Keratinocyte (primary cell): Measurements from ENCODE around the gene ST8SIA2. TPM values are rescaled to one million over a fixed set of nuclear protein-coding genes. Genes with fewer than 3 reads are reported as not detected.

Experiments used
- DNase-seq: peaks from one replicate; pipeline ENCODE4 v3.0.0-alpha.2; 2011; ENCODE audit warnings: low read depth, missing footprints, low spot score
- FAIRE-seq: peaks from 2 replicates; lab custom pipeline; 2011; peaks lifted over from hg19 to GRCh38; lab: Jason Lieb, UNC
- H2AFZ ChIP-seq: 2 replicates; pipeline ENCODE4 v1.6.0; 2012; ENCODE audit warnings: low read length, control low read depth, inconsistent platforms; ENCODE audit not compliant: control insufficient read depth
- H3K27ac ChIP-seq: 2 replicates; pipeline ENCODE4 v1.5.1; 2011; ENCODE audit warnings: low read length; ENCODE audit not compliant: control insufficient read depth, insufficient read depth
- H3K27me3 ChIP-seq: 3 replicates; pipeline ENCODE4 v1.6.0; 2011; ENCODE audit warnings: low read length; ENCODE audit not compliant: control insufficient read depth, insufficient read depth; ENCODE audit errors: extremely low read depth
- H3K36me3 ChIP-seq, 2 experiments: 2 replicates in 1 of 2; 3 replicates in 1 of 2; pipeline ENCODE4 v1.5.1; 2011; ENCODE audit warnings: low read length in 2 of 2, mild to moderate bottlenecking in 1 of 2; ENCODE audit not compliant: control insufficient read depth in 2 of 2, insufficient read depth in 2 of 2; ENCODE audit errors: extremely low read depth in 1 of 2
- H3K4me1 ChIP-seq: 3 replicates; pipeline ENCODE4 v1.5.1; 2011; ENCODE audit warnings: low read length; ENCODE audit not compliant: control insufficient read depth, insufficient read depth; ENCODE audit errors: extremely low read depth
- H3K4me2 ChIP-seq: 3 replicates; pipeline ENCODE4 v1.6.0; 2011; ENCODE audit warnings: low read depth, low read length; ENCODE audit not compliant: control insufficient read depth, insufficient read depth; ENCODE audit errors: extremely low read depth
- H3K4me3 ChIP-seq, 3 experiments: fragments of 200-600 bp in 1 of 3; sonication (generic) in 1 of 3; 2 replicates in 2 of 3; 3 replicates in 1 of 3; pipeline ENCODE4 v1.5.1; 2011 to 2016; ENCODE audit warnings: low read length in 3 of 3, mild to moderate bottlenecking in 3 of 3, control low read depth in 2 of 3, inconsistent platforms in 1 of 3, low read depth in 1 of 3, mixed read lengths in 1 of 3, mixed run types in 1 of 3, moderate library complexity in 1 of 3; ENCODE audit not compliant: control insufficient read depth in 2 of 3, insufficient read depth in 2 of 3; ENCODE audit errors: extremely low read depth in 1 of 3
- H3K79me2 ChIP-seq: 2 replicates; pipeline ENCODE4 v1.6.0; 2012; ENCODE audit warnings: low read length; ENCODE audit not compliant: control insufficient read depth, insufficient read depth
- H3K9ac ChIP-seq: 3 replicates; pipeline ENCODE4 v1.6.0; 2011; ENCODE audit warnings: low read length; ENCODE audit not compliant: control insufficient read depth, insufficient read depth; ENCODE audit errors: extremely low read depth
- H3K9me1 ChIP-seq: 3 replicates; pipeline ENCODE4 v1.6.0; 2011; ENCODE audit warnings: low read length; ENCODE audit not compliant: control insufficient read depth, insufficient read depth; ENCODE audit errors: extremely low read depth
- H3K9me3 ChIP-seq: 2 replicates; pipeline ENCODE4 v1.5.1; 2012; ENCODE audit warnings: low read depth, low read length; ENCODE audit not compliant: control insufficient read depth
- H4K20me1 ChIP-seq: 3 replicates; pipeline ENCODE4 v1.6.0; 2011; ENCODE audit warnings: low read length; ENCODE audit not compliant: control insufficient read depth, insufficient read depth; ENCODE audit errors: extremely low read depth
- CTCF ChIP-seq, 3 experiments: IDR thresholded peaks in 1 of 3; conservative IDR thresholded peaks in 1 of 3; optimal IDR thresholded peaks in 1 of 3; 2 replicates in 2 of 3; 3 replicates in 1 of 3; pipeline versions ENCODE3 to v1.5.1; 2011; ENCODE audit warnings: low read length in 3 of 3, mild to moderate bottlenecking in 3 of 3, moderate library complexity in 2 of 3, control low read depth in 1 of 3, inconsistent platforms in 1 of 3; ENCODE audit not compliant: insufficient read depth in 2 of 3; ENCODE audit errors: extremely low read depth in 1 of 3
- EZH2 ChIP-seq: IDR thresholded peaks from one replicate; pipeline ENCODE4 v1.6.1; 2012; ENCODE audit warnings: inconsistent platforms, mild to moderate bottlenecking, low read length, moderate library complexity
- dilution Hi-C: fragments of 300-500 bp; cut with MboI; formaldehyde crosslinking; loops from one replicate; pipeline ENCODE4 v1.7.0; 2020; ENCODE audit warnings: low sequenced_read_pairs; ENCODE audit not compliant: extremely low pct_ligation_motif_present
- polyA plus RNA-seq, 5 experiments: library from polyadenylated mRNA; depleted of rRNA in 3 of 5; stranded (reverse) in 3 of 5; stranded (forward) in 1 of 5; unstranded in 1 of 5; fragments of >200 nt; gene quantifications; 1 replicate in 1 of 5; 2 replicates in 3 of 5; 3 replicates in 1 of 5; pipeline versions ENCODE4 v1.2.1 to v1.2.3, GENCODE V29; 2011 to 2012; ENCODE audit warnings: missing spikeins in 2 of 5, low read depth in 1 of 5, low replicate concordance in 1 of 5

ST8SIA2 gene
- polyA plus RNA-seq, 1 donor (not counting 4 experiments of a cell fraction or from before 2014, with no cell fraction given) = 0.22 TPM

GRCh38 chr15:92494806-92495336 lies 101.2 kb downstream of the ST8SIA2 start:
- dilution Hi-C loops = no loop called here

GRCh38 chr15:92495446-92495845 lies 101.8 kb downstream of the ST8SIA2 start:
- Histone ChIP-seq H3K9ac (no peak overlapping the region), H3K4me1 (no peaks in the 10 kb centered on the region), H4K20me1 (no peaks in the 10 kb centered on the region), H3K4me3 (no peak overlapping the region), H3K27ac (no peak overlapping the region), H3K4me2 (no peak overlapping the region), H3K9me3 (no peaks in the 10 kb centered on the region), H3K9me1 (no peaks in the 10 kb centered on the region), H2AFZ (no peak overlapping the region), H3K36me3 (no peaks in the 10 kb centered on the region), H3K79me2 (no peaks in the 10 kb centered on the region), H3K27me3 (no peaks in the 10 kb centered on the region)
- TF ChIP-seq EZH2 (no peak), CTCF (optimal IDR thresholded peaks at IDR 0.05 in 1 of 3, IDR thresholded peaks at IDR 0.05 in 1 of 3, conservative IDR thresholded peaks at IDR 0.05 in 1 of 3; ENCODE audit: extremely low read depth in 1 of 3, insufficient read depth in 2 of 3, low read length in 3 of 3) (no peak)
- no peak for DNase-seq
- dilution Hi-C loops = no loop called here
- no peak for FAIRE-seq

More at GRCh38 chr15:92494806-92495336, 101.2 kb downstream of the ST8SIA2 start:
- Histone ChIP-seq H3K27ac (no peak overlapping the region), H3K4me2 (no peak overlapping the region), H3K79me2 (no peaks in the 10 kb centered on the region), H3K4me1 (no peaks in the 10 kb centered on the region), H4K20me1 (no peaks in the 10 kb centered on the region), H3K27me3 (no peaks in the 10 kb centered on the region), H3K36me3 (no peaks in the 10 kb centered on the region), H3K9me1 (no peaks in the 10 kb centered on the region), H3K4me3 (no peak overlapping the region), H2AFZ (no peak overlapping the region), H3K9me3 (no peaks in the 10 kb centered on the region), H3K9ac (no peak overlapping the region)
- no peak for DNase-seq
- FAIRE-seq = no peak
- no peak for TF ChIP-seq EZH2
- no peak for TF ChIP-seq CTCF (optimal IDR thresholded peaks at IDR 0.05 in 1 of 3, IDR thresholded peaks at IDR 0.05 in 1 of 3, conservative IDR thresholded peaks at IDR 0.05 in 1 of 3; ENCODE audit: extremely low read depth in 1 of 3, insufficient read depth in 2 of 3, low read length in 3 of 3)
